Measurements from ENCODE around the gene NAT16. TPM values are rescaled to one million over a fixed set of nuclear protein-coding genes. Genes with fewer than 3 reads are reported as not detected.
A peak's percentile ranks its signal among the peaks of the same experiment; 100 is the strongest.

Gene NAT16
- total RNA-seq, 1 experiment from 2014 or later = not detected

- peak overlapping the region; percentile 70 for H3K4me3 Mint-ChIP-seq (ENCODE audit: low read depth, unreplicated experiment)
- no peak for TF ChIP-seq CTCF (IDR thresholded peaks at IDR 0.05; ENCODE audit: unreplicated experiment)
- no peak overlapping the region for H3K27ac Mint-ChIP-seq (ENCODE audit: unreplicated experiment)
- intact Hi-C loops (cut with micrococcal nuclease; ENCODE audit: unreplicated experiment) = no loop called here
- H3K9me3 Mint-ChIP-seq (ENCODE audit: low read depth, unreplicated experiment) = no peaks in the 10 kb centered on the region
- peaks cover 20% of the 10 kb centered on the region for H3K27me3 Mint-ChIP-seq (ENCODE audit: unreplicated experiment)
- no peak for DNase-seq
- CTCF ChIA-PET = interaction anchor here (0.7 kb wide), 1 partner anchor 567 kb away, joined by 5 read pairs; no protein-coding TSS in a partner anchor
- no TSS peak for BruUV-seq (replicated peaks)
- H3K36me3 Mint-ChIP-seq (ENCODE audit: insufficient read depth, unreplicated experiment) = peaks cover 53% of the 10 kb centered on the region
- H3K4me1 Mint-ChIP-seq (ENCODE audit: low read depth, unreplicated experiment) = peaks cover 12% of the 10 kb centered on the region
Measured at GRCh38 chr7:101161692-101162471, 18.2 kb downstream of the NAT16 start.

GRCh38 chr7:101160910-101161309 is 19.2 kb downstream of the NAT16 start:
- H3K36me3 Mint-ChIP-seq (ENCODE audit: insufficient read depth, unreplicated experiment) = peaks cover 51% of the 10 kb centered on the region
- peaks cover 10% of the 10 kb centered on the region for H3K27me3 Mint-ChIP-seq (ENCODE audit: unreplicated experiment)
- H3K9me3 Mint-ChIP-seq (ENCODE audit: low read depth, unreplicated experiment) = no peaks in the 10 kb centered on the region
- CTCF ChIA-PET = no interaction called here
- TF ChIP-seq CTCF (IDR thresholded peaks at IDR 0.05; ENCODE audit: unreplicated experiment) = no peak
- DNase-seq = no peak
- H3K4me3 Mint-ChIP-seq (ENCODE audit: low read depth, unreplicated experiment) = no peak overlapping the region
- H3K4me1 Mint-ChIP-seq (ENCODE audit: low read depth, unreplicated experiment) = peaks cover 7% of the 10 kb centered on the region
- intact Hi-C loops (cut with micrococcal nuclease; ENCODE audit: unreplicated experiment) = no loop called here
- BruUV-seq (replicated peaks) = no TSS peak
- H3K27ac Mint-ChIP-seq (ENCODE audit: unreplicated experiment) = no peak overlapping the region

- Mint-ChIP-seq H3K27me3 (ENCODE audit: unreplicated experiment) (peaks cover under 1% of the 10 kb centered on the region), H3K4me3 (ENCODE audit: low read depth, unreplicated experiment) (no peak overlapping the region), H3K36me3 (ENCODE audit: insufficient read depth, unreplicated experiment) (peaks cover 50% of the 10 kb centered on the region), H3K9me3 (ENCODE audit: low read depth, unreplicated experiment) (no peaks in the 10 kb centered on the region), H3K27ac (ENCODE audit: unreplicated experiment) (no peak overlapping the region), H3K4me1 (ENCODE audit: low read depth, unreplicated experiment) (peaks cover 7% of the 10 kb centered on the region)
- CTCF ChIA-PET = no interaction called here
- no peak for DNase-seq
- TF ChIP-seq CTCF (IDR thresholded peaks at IDR 0.05; ENCODE audit: unreplicated experiment) = no peak
- intact Hi-C loops (cut with micrococcal nuclease; ENCODE audit: unreplicated experiment) = no loop called here
- BruUV-seq (replicated peaks) = no TSS peak
Measured at GRCh38 chr7:101159696-101160674, 20.1 kb downstream of the NAT16 start.

- no peak for DNase-seq
- BruUV-seq (replicated peaks) = TSS peak; percentile 15
- Mint-ChIP-seq H3K9me3 (ENCODE audit: low read depth, unreplicated experiment) (no peaks in the 10 kb centered on the region), H3K27ac (ENCODE audit: unreplicated experiment) (no peak overlapping the region), H3K36me3 (ENCODE audit: insufficient read depth, unreplicated experiment) (peaks cover 44% of the 10 kb centered on the region), H3K27me3 (ENCODE audit: unreplicated experiment) (no peaks in the 10 kb centered on the region), H3K4me1 (ENCODE audit: low read depth, unreplicated experiment) (peaks cover 7% of the 10 kb centered on the region), H3K4me3 (ENCODE audit: low read depth, unreplicated experiment) (no peak overlapping the region)
- CTCF ChIA-PET = interaction anchor here (0.8 kb wide), 1 partner anchor 13 kb away, joined by 4 read pairs; no protein-coding TSS in a partner anchor
- intact Hi-C loops (cut with micrococcal nuclease; ENCODE audit: unreplicated experiment) = no loop called here
- TF ChIP-seq CTCF (IDR thresholded peaks at IDR 0.05; ENCODE audit: unreplicated experiment) = no peak
Measured at GRCh38 chr7:101156866-101157589, 23.1 kb downstream of the NAT16 start.

Data from Calu3 (cell line).